GM20431 (cell line): ENCODE data around the gene POLR2L.

Experiments
- in situ Hi-C: fragments of 300-500 bp; cut with MseI, MboI; formaldehyde crosslinking; loops from one replicate; pipeline ENCODE4 v1.15.0; 2020; ENCODE audit warnings: low sequenced_read_pairs; ENCODE audit not compliant: unreplicated experiment

The POLR2L gene

GRCh38 chr11:818396-819128, 23.8 kb downstream of the POLR2L start, which contains the start of gene PNPLA2:
Gene PNPLA2 (plus strand): TSS chr11:818914. CDS start chr11:819719, 805 bp downstream.
- in situ Hi-C loops, result no loop called here

GRCh38 chr11:816433-816779, 25.9 kb downstream of the POLR2L start:
- in situ Hi-C loops, result no loop called here

DNA sequence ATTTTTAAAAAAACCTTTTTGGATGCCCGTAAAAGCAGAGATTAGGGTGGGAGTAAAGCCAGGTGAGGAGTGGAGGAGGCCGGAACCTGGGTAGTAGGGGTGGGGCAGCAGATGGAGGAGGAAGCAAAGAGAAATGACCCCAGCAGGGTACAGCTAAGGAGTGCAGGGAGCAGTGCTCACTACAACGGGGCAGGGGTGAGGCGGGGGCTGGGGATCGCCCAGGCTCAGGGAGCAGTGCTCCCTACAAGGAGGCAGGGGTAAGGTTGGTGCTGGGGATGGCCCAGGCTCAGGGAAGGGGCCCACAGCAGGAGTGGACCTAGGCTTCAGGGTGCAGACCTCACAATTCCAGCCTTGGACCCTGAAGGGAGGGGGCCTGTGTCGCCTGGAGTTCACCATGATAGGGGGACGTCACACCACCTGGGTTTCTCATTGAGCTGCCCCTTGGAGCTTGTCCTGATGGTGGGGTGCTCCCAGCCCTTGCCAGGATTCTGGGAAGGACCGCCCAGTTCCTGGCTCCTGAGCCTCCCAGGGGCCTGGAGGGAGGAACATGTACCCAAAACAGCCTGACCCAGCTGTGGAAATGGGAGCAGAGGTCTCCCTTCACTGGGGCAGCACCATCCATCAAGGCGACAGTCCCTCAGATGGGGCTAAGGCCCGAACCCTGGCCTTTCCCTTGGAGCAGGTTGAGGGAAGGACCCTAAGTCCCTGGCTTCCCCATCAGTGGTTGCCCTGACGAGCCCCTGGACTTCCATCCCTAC, 26.5 kb downstream of the POLR2L start:
- in situ Hi-C loops, result no loop called here

GRCh38 chr11:813456-814096, 28.8 kb downstream of the POLR2L start:
- in situ Hi-C loops, result no loop called here

DNA sequence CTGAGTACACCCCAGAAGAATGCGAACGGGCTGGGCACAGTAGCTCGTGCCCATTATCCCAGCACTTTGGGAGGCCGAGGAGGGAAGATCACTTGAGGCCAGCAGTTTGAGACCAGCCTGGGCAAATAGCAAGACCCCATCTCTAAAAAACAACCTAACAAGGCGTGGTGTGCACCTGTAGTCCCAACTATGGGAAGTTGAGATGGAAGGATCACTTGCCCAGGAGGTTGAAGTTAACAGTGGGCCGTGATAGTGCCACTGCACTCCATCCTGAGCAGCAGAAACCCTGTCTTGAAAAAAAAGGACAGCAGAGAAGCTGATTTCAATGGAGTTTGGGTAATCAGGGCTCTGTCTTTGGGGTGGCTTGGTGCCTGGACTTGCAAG, 29.3 kb downstream of the POLR2L start:
- in situ Hi-C loops, result no loop called here

DNA sequence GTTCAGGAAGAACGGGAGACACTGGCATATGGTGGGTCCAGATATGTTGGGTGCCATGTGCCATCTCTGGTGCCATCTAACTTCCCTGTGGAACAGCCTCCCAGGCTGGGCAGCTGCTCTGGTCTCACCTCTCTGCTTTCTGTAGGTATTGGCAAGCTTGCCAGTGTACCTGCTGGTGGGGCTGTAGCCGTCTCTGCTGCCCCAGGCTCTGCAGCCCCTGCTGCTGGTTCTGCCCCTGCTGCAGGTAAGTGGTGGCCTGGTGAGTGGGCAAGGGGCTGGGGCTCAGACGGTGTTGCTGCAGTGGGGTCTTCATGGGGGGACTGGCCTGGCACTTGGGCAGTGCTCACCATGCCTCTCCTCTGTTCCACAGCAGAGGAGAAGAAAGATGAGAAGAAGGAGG, 29.9 kb downstream of the POLR2L start:
- in situ Hi-C loops, result no loop called here

DNA sequence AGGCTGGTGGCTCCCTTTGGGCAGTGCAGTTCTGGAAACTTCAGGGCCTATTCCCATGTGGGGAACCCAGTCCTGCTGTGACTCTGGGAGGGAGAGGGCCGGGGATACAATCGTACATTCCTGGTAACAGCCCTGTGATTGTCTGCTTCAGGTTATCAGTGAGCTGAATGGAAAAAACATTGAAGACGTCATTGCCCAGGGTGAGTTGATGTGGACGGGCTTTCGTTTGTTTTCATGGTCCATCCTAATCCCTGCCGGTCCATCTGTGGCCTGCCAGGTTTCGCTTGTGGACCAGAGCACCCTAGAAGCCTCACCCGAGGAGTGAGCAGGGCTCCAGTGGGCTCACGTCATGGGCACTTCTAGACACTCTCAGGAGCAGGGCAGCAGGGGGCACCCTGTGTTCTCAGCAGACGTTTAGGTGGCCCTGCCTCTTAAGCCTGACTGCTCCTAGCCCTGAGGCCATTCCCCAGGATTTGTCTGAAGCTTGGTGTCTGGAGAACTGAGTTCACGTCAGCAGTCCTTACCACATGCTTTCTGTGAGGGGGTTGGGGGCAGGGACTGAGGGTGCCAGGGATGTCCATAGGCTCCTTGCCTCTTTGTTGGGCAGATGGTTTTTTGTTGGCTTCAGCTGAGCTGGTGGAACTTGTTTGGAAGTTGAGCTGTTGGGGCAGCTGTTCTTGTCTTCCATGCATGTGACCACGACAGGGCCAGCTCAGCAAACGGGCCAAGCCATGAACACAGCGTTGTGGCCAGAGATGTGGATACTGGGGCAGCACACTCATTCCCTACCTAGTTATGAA, 30.7 kb downstream of the POLR2L start:
- in situ Hi-C loops, result no loop called here

DNA sequence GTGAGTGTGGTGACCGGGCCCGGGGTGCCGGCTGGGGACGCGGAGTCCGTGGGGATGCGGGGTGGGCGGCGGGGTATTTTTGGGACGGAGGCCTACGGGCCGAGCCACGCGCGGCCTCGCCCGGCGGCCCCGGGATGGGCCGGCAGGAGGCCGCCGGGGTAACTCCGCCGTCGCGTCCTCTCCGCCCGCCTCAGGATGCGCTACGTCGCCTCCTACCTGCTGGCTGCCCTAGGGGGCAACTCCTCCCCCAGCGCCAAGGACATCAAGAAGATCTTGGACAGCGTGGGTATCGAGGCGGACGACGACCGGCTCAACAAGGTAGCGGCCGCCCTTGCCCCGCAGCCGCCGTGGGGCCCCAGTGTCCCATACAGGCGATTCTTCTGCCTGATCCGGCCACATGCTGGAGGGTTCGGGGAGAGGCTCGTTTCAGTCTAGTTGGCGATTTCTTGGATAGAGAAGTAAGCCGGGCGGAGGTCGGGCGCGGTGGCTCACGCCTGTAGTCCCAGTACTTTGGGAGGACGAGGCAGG, 32.2 kb downstream of the POLR2L start:
- in situ Hi-C loops, result no loop called here

DNA sequence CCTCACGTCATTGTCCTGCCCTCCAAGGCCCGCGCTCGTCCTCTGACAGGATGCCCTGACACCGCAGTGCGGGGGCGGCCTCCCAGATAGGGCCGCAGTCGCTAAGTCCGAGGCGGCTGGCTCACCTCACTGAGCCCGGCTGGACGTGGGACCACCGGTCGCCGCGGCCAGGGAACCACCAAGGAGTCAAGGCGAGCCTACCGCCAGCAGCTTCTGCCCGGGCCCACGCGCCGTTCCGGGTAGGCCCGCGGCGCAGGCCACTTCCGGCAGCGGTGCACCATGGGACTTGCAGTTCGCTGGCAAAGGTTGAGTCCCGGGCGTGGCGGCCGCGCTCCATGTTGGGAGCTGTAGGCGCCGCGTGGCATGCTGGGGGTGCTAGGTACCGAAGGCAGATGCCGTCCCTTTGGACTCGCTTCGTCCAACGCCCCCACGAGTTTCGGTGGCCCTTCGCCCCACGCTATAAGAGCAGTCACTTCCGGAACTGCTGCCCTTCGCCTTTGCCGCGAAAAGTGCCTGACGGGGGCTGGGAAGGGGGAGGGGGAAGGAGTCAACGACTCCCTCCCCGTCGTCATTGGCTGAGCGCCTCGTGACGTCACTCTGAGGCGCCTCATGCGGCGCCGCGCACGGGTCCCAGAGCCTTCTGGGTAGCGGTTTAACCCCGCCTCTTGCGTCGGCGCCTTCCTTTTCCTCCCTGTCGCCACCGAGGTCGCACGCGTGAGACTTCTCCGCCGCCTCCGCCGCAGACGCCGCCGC, 32.9 kb downstream of the POLR2L start, which contains the start of gene RPLP2:
RPLP2 (plus strand) TSS at position 681 of the 753 bp plus-strand sequence. CDS start 268 bp downstream, outside the sequence.
- in situ Hi-C loops, result no loop called here

GRCh38 chr11:808427-809286, 33.7 kb downstream of the POLR2L start:
- in situ Hi-C loops, result no loop called here

DNA sequence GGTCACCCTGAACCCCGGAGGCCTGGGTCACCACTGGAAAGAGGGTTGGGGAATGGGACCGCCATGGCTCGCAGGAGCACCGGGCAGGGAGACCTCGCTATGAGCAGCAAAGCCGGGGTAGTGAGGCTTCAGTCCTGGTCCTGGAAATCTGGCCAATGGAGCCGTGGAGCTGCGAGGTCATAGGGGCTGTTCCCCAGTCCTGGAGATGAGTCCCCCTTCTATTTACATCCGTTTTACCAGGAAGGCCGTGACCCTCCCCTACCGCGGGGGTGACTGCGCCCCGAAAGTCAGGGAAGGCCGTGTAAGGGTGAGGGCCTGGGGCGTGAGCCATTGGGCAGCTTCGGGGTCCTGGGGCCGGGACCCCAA, 37.7 kb downstream of the POLR2L start:
- in situ Hi-C loops, result no loop called here

DNA sequence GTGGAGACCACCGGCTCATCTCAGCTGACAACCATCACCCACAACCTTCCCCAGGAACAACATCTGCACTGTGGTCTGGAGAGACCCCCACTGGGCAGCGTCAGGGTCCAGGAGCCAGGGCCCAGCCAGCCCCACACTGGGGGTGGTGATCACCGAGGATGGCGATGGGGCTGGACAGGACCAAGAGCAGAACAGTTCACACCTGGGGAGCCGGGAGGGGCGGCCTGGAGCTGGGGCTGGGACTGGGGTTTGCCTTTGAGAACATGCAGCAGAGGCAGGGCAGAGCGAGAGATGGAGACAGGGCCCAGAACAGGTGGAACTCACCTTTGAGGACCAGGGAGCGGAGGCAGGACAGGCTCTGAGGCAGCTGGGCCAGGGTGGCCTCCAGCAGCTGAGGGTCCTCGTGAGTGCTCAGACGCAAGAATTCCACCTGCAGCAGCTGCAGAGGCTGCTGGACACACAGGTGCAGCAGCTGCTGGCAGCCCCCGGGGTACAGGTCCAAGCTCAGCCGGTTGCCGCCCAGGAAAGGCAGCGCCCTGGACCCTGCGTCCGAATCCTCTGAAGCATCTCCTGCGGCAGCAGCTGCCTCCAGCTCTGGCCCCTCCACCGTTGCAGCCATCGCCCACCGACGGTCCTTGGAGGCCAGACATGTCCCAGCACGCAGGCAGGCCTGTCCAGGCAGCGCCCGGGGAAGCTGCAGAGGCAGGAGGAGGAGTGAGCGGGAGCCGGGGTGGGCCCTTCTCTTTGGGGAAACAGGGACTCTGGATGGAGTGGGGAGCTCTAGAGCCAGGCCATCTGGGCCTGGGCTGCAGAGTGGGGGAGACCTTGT, 38.3 kb downstream of the POLR2L start:
- in situ Hi-C loops, result no loop called here

DNA sequence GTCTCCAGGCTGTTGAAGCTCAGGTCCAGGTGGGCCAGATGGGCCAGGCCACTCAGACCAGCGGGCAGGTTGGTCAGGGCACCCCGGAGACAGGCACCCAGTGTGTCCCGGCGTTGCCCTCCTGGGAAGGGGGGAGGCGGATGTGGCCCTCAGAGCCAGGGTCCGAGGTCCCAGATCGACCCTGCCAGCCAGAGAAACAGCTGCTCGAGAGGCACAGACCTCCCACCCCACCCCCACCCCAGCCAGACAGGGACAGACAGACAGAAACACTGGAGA, 38.9 kb downstream of the POLR2L start:
- in situ Hi-C loops, result no loop called here

- in situ Hi-C loops, result no loop called here
Measured at GRCh38 chr11:802693-803466, 39.4 kb downstream of the POLR2L start.

DNA sequence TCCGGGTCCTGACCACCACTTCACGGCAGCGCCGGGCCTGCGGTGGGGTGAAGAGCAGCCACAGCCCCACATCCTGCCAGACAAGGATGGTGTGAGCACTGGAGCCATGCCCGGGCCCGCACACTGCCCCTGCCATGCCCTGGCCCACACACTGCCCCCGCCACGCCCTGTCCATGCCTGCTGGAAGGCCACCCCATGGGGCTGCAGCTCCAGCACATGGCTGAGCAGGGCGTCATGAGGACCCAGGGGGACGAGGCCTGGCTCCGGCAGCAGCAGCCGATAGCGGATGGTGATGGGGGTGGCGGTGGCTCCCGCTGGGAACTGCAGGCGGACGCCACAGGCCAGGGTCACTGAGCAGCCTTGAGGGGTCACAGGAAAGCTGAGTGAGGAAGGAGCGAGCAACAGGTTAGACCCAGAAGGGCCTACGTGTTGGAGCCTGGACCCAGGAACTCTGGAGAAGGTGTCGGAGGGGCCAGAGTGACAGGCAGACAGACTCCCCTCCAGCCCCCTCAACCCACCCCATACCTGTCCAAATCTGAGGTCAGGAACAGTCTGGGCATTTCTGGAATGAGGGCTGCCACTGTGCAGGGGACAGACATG, 40.2 kb downstream of the POLR2L start:
- in situ Hi-C loops, result no loop called here

DNA sequence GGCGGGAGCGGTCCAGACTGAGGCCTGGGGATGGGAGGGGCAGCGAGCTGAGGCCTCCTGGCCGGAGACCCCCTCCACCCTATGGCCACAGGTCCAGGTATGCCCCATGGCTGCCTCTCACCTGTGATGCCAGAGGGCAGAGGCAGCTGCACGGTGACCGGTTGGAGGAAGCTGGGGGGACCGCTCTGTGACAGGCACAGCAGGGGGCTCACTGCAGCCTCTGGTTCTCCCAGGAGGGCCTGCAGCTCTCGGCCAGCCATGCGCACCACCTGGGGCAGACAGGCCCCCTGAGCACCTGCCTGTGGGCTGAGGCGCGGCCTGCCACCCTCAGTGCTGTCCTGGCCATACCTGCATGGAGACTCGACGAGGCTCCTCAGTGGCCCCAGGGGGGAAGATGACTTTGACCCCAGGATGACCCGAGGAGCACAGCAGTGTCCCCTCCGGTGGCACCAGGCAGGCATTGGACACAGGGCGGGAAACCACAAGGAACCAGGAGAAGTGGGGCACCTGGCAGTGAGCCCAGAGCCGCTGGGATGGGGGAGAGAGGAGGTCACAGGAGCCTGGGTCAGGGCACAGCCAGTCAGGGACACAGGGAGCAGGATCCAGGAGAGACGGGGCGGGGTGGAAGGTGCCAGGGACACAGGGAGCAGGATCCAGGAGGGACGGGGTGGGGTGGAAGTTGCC, 41.1 kb downstream of the POLR2L start:
- in situ Hi-C loops, result no loop called here
